Heart left ventricle (tissue), 16 donors: ENCODE data around the gene RBP5. TPM values are rescaled to one million over a fixed set of nuclear protein-coding genes. Genes with fewer than 3 reads are reported as not detected.

Experiments
- ATAC-seq, 4 donors: fragments of 200-7000 bp; cut with Tn5 transposase; one replicate each; pipeline ENCODE4 v1.9.1; 2020 to 2022; ENCODE audit warnings: moderate library complexity in 4 of 4, mild to moderate bottlenecking in 3 of 4, moderate number of reproducible peaks in 1 of 4
- DNase-seq, 5 donors: peaks; one replicate each; pipeline ENCODE4 v3.0.0-alpha.2; 2020
- H3K27ac ChIP-seq, 12 donors: fragments of 200-600 bp; sonication (generic) in 4 of 12; one replicate each; pipeline versions ENCODE4 v1.5.0 to v1.8.0; 2016 to 2022; ENCODE audit warnings: mild to moderate bottlenecking in 2 of 12
- H3K27me3 ChIP-seq, 9 donors: fragments of 200-600 bp; sonication (generic) in 2 of 9; one replicate each; pipeline versions ENCODE4 v1.5.1 to v1.8.0; 2016 to 2022; ENCODE audit warnings: mild to moderate bottlenecking in 3 of 9
- H3K36me3 ChIP-seq, 9 donors: fragments of 200-600 bp; sonication (generic) in 2 of 9; one replicate each; pipeline versions ENCODE4 v1.5.0 to v1.8.0; 2018 to 2022; ENCODE audit warnings: mild to moderate bottlenecking in 2 of 9
- H3K4me1 ChIP-seq, 12 donors: fragments of 200-600 bp; sonication (generic) in 4 of 12; one replicate each; pipeline versions ENCODE4 v1.5.0 to v1.8.0; 2016 to 2022; ENCODE audit warnings: mild to moderate bottlenecking in 3 of 12
- H3K4me3 ChIP-seq, 12 donors: fragments of 200-600 bp; sonication (generic) in 4 of 12; one replicate each; pipeline versions ENCODE4 v1.5.0 to v1.8.0; 2017 to 2022; ENCODE audit warnings: mild to moderate bottlenecking in 9 of 12, moderate library complexity in 4 of 12
- H3K9me3 ChIP-seq, 12 donors: fragments of 200-600 bp; sonication (generic) in 4 of 12; one replicate each; pipeline versions ENCODE4 v1.5.0 to v1.8.0; 2016 to 2022; ENCODE audit warnings: mild to moderate bottlenecking in 1 of 12
- POLR2A ChIP-seq, 2 donors: fragments of 450-650 bp; IDR thresholded peaks; one replicate each; pipeline ENCODE4 v1.6.1; 2017; ENCODE audit warnings: antibody characterized with exemption in 2 of 2, mild to moderate bottlenecking in 2 of 2, moderate library complexity in 2 of 2
- WGBS, 4 donors: extraction: QIAGEN DNeasy Blood & Tissue Kit in 2 of 4; methylation state at CpG; one replicate each; pipeline versions ENCODE4 v1.1.5 to v1.1.7; 2013 to 2018; 5-methylcytosine and 5-hydroxymethylcytosine counted together
- intact Hi-C, 10 donors: fragments of 100-400 bp; cut with DNase I; formaldehyde crosslinking; loops; one replicate each; pipeline versions ENCODE4 v1.11.1 to v1.14.2; 2022
- polyA plus RNA-seq, 2 donors: library from polyadenylated mRNA; stranded (reverse); fragments of 200-250 nt; gene quantifications; one replicate each; pipeline ENCODE4 v1.2.3, GENCODE V29; 2013
- total RNA-seq, 9 donors: library from RNA; depleted of rRNA in 2 of 9; stranded (reverse); fragments of >200 nt in 2 of 9; fragmentation: NEBNext Ultra II Directional in 3 of 9; extraction: Animal tissue kit (Norgen Biotek cat#: 25700) in 3 of 9; gene quantifications; one replicate each; pipeline versions ENCODE4 v1.1.0 to v1.2.4, GENCODE V29; 2016 to 2023
- TF ChIP-seq, protein P1 (sequence below), 12 donors: fragments of 200-600 bp; sonication (generic) in 4 of 12; IDR thresholded peaks; one replicate each; pipeline versions ENCODE4 v1.5.0 to v1.8.0; 2018 to 2022; ENCODE audit warnings: antibody characterized with exemption in 12 of 12, mild to moderate bottlenecking in 5 of 12
- donor health status: ischemic (EF 13 %, LVEDD 7.1; RV severe dilation, severe dysfunction).
- donor health status: healthy with polysubstance abuse.
- donor health status: DM: no; HTN: yes; CAD: no.
- donor health status: DM: no; HTN: no; CAD: no.
- donor health status: ischemic (EF 25% LVEDD 6.9; RV normal size, moderate dysfunction).
- donor health status: ischemic (EF 25% LVEDD 5.7; RV mildly dilated, moderate dysfunction).
- donor health status: healthy.
- donor health status: DM: yes; HTN: yes; CAD: no.
- donor health status: ischemic (EF 35%, LVEDD 5.7; RV mildly dilated, moderate dysfunction).
- donor health status: nonischemic (EF 11% LVEDD 7.7; RV severe dilation, severe dysfunction).
- donor health status: DM: yes; HTN: yes; CAD: no.
- donor health status: PGD.
- donor health status: ischemic (EF 29% LVEDD 5.4; RV normal size, mild dysfunction).
- donor health status: nonischemic (EF 23%, LVEDD 6.1; RV moderate dilation, normal function).

The RBP5 gene
- total and polyA plus RNA-seq, 11 donors, result 0.34 to 2.1 (median 0.90) TPM; not detected in 7

DNA sequence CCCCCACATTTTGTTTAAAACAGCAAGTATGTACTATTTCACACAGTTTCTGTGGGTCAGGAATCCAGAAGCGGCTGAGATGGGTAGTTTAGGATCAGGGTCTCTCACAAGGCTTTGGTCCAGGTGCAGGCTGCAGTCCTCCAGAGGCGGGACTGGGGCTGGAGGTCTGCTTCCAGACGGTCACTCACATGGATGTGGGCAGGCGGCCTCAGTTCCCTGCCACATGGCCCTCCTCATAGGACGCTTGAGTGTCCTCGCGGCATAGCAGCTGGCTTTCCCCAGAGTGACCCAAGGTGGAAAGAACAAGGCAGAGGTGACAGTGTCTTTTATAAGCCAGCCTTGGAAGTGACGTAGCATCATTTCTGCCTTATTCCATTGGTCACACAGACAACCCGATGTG, 11.8 kb downstream of the RBP5 start:
- Histone ChIP-seq H3K27ac (no peak overlapping the region), H3K9me3 (no peaks in the 10 kb centered on the region), H3K27me3 (no peaks in the 10 kb centered on the region), H3K36me3 (peaks cover 0 to 19% (median 0%) of the 10 kb centered on the region in 9 donors), H3K4me1 (peaks cover 0 to 18% (median 0%) of the 10 kb centered on the region in 12 donors), H3K4me3 (no peak overlapping the region)
- no peak for DNase-seq
- 87 to 97% (median 93%) methylated on average over 5 to 9 of the region's 9 CpGs for WGBS, 4 donors
- TF ChIP-seq POLR2A (IDR thresholded peaks at IDR 0.05), result no peak
- ATAC-seq, result no peak
- intact Hi-C loops, result no loop called here

DNA sequence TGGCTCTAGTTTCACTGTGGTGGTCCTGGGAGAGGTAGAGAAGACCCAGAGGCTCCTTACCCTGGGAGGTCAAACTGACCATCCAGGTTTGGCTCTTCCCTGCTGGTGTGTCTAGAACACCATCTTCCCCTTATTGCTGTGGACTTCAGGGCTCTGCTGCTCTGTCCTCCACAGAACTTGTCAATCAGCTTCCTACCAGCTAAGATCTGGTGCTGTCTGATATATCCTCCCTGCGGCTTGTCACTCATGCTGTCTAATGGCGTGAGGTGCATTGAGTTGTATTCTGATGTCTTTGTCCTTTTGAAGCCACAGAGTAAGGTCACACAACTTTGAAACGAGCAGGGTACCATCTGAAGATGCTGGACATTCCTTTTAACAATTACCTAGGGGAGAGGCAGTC, 12.5 kb downstream of the RBP5 start:
- Histone ChIP-seq H3K36me3 (peaks cover 0 to 19% (median 0%) of the 10 kb centered on the region in 9 donors), H3K27ac (no peak overlapping the region), H3K27me3 (no peaks in the 10 kb centered on the region), H3K4me3 (no peak overlapping the region), H3K4me1 (peaks cover 0 to 18% (median 0%) of the 10 kb centered on the region in 12 donors), H3K9me3 (no peaks in the 10 kb centered on the region)
- TF ChIP-seq, protein P1, sequence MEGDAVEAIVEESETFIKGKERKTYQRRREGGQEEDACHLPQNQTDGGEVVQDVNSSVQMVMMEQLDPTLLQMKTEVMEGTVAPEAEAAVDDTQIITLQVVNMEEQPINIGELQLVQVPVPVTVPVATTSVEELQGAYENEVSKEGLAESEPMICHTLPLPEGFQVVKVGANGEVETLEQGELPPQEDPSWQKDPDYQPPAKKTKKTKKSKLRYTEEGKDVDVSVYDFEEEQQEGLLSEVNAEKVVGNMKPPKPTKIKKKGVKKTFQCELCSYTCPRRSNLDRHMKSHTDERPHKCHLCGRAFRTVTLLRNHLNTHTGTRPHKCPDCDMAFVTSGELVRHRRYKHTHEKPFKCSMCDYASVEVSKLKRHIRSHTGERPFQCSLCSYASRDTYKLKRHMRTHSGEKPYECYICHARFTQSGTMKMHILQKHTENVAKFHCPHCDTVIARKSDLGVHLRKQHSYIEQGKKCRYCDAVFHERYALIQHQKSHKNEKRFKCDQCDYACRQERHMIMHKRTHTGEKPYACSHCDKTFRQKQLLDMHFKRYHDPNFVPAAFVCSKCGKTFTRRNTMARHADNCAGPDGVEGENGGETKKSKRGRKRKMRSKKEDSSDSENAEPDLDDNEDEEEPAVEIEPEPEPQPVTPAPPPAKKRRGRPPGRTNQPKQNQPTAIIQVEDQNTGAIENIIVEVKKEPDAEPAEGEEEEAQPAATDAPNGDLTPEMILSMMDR (IDR thresholded peaks at IDR 0.05), result no peak
- no peak for TF ChIP-seq POLR2A (IDR thresholded peaks at IDR 0.05)
- WGBS, 4 donors, result 86 to 94% (median 89%) methylated on average over 3 of the region's 3 CpGs
- DNase-seq, result no peak
- intact Hi-C loops, result no loop called here
- no peak for ATAC-seq

DNA sequence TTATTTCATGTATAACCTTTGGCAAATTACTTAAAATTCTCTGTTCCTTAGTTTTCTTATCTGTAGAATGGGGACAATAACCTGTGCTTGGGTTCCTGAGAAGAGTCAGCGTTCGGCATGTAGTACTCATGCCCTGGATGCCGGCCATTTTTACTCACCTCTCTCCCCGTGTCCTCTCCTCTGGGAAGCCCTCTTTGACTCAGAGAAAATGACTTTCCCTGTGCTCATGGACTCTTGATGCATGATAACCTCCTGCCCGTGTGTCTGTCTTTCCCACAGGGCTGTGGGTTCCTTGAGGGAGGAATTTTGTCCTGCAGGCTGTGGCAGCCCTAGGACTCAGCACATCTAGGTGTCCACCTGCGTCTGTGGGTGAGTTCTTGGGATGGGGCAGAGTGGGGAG, 13.8 kb downstream of the RBP5 start:
- WGBS, 4 donors, result 85 to 92% (median 88%) methylated on average over 6 of the region's 6 CpGs
- H3K27me3 ChIP-seq, result no peaks in the 10 kb centered on the region
- intact Hi-C loops, result loop anchor here in 4 of 10 donors (5.0 kb wide), 5 partner anchors 98 to 248 kb away; partner anchors contain the start of genes ATN1 (in 1 of the 4), LPCAT3 (in 1 of the 4) and TPI1 (in 1 of the 4)
- H3K4me3 ChIP-seq, result no peak overlapping the region
- peaks cover 0 to 19% (median 0%) of the 10 kb centered on the region in 9 donors for H3K36me3 ChIP-seq
- ATAC-seq (no peak), DNase-seq (no peak)
- no peaks in the 10 kb centered on the region for H3K9me3 ChIP-seq
- no peak for TF ChIP-seq POLR2A (IDR thresholded peaks at IDR 0.05)
- TF ChIP-seq, protein P1 (IDR thresholded peaks at IDR 0.05), result no peak
- no peak overlapping the region for H3K27ac ChIP-seq
- peaks cover 0 to 19% (median 0%) of the 10 kb centered on the region in 12 donors for H3K4me1 ChIP-seq

DNA sequence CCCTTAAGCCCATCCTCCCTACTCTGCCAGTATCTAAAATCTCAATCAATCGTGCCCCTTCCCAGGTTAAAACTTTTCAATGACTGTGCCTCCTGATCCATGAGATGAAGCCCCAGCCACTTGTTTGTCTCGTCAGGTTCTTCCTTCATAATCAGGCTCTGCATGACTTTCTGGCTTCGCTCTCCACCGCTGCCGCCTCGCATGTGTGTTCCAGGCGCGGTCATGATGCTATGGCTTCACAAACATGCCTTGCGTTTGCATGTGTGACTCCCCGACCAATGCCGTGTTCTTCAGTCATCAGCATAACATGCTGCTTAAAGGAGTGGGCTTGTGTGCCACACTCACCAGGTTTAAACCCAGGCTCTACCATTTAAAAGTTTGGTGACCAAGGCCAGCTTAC, 14.7 kb downstream of the RBP5 start:
- Histone ChIP-seq H3K36me3 (peaks cover 0 to 19% (median 0%) of the 10 kb centered on the region in 9 donors), H3K9me3 (no peaks in the 10 kb centered on the region), H3K27ac (no peak overlapping the region), H3K4me1 (peaks cover 0 to 26% (median 5%) of the 10 kb centered on the region in 12 donors), H3K27me3 (no peaks in the 10 kb centered on the region), H3K4me3 (no peak overlapping the region)
- no peak for TF ChIP-seq POLR2A (IDR thresholded peaks at IDR 0.05)
- TF ChIP-seq, protein P1 (IDR thresholded peaks at IDR 0.05), result no peak
- intact Hi-C loops, result loop anchor here in 4 of 10 donors (5.0 kb wide), 5 partner anchors 97 to 247 kb away; partner anchors contain the start of genes ATN1 (in 1 of the 4), LPCAT3 (in 1 of the 4) and TPI1 (in 1 of the 4)
- DNase-seq (no peak), ATAC-seq (no peak)
- WGBS, 4 donors, result 86 to 91% (median 88%) methylated on average over 11 of the region's 11 CpGs
